ENCODE measurements around the gene RBL2. TPM values are rescaled to one million over a fixed set of nuclear protein-coding genes. Genes with fewer than 3 reads are reported as not detected.

Gene RBL2
- total RNA-seq, 1 donor from 2014 or later, result 60.5 TPM

DNA sequence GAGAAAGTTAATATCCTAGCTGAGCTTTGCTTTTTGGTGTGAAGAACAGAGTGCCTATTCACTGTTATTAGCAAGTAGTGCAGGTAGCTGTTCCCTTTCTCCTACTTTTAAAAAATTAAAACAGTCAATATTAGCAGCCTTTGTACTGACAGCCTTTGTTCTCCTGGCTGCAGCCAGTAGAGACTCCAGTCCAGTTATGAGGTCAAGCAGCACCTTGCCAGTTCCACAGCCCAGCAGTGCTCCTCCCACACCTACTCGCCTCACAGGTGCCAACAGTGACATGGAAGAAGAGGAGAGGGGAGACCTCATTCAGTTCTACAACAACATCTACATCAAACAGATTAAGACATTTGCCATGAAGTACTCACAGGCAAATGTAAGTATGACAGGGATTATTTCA is 46.1 kb downstream of the RBL2 start:
- H3K4me1 ChIP-seq (ENCODE audit: control insufficient read depth in 3 of 3, insufficient read depth in 3 of 3, low read length in 3 of 3), result no peaks in the 10 kb centered on the region
- H3K36me3 ChIP-seq (ENCODE audit: control insufficient read depth in 3 of 3, insufficient read depth in 3 of 3, low read length in 3 of 3), result peaks cover 19 to 42% (median 27%) of the 10 kb centered on the region in 3 donors
- H3K9me3 ChIP-seq (ENCODE audit: control insufficient read depth in 3 of 3, low read length in 3 of 3), result no peaks in the 10 kb centered on the region
- H3K9ac ChIP-seq (ENCODE audit: low read depth in 1 of 3, low read length in 3 of 3), result no peak overlapping the region
- H3K27ac ChIP-seq (ENCODE audit: low read depth, low read length), result no peak overlapping the region
- no peak overlapping the region for H3K4me3 ChIP-seq (ENCODE audit: low read length in 3 of 3)
- no peaks in the 10 kb centered on the region for H3K27me3 ChIP-seq (ENCODE audit: control insufficient read depth in 3 of 3, insufficient read depth in 3 of 3, low read length in 3 of 3)

DNA sequence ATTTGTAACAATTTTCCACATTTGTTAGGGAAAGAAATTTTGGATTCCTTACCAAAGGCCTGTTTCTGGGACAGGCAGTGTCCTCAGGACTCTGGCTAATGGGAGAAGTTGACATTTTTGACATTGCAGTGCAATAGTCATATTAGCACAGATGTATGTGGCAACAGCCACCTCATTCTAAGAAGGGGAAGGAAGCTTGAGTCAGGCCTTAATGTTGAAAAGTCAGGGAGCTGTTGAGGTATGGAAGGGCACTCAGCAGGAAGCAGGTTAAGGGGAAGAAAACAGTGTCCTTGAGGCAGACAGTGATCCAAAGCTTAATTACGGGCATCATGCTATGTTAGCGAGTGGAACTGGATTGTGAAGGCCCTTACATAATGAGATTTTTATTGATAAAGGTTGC is 47.9 kb downstream of the RBL2 start:
- H3K9ac ChIP-seq (ENCODE audit: low read depth in 1 of 3, low read length in 3 of 3), result no peak overlapping the region
- no peak overlapping the region for H3K27ac ChIP-seq (ENCODE audit: low read depth, low read length)
- H3K4me3 ChIP-seq (ENCODE audit: low read length in 3 of 3), result no peak overlapping the region
- peaks cover 26 to 49% (median 41%) of the 10 kb centered on the region in 3 donors for H3K36me3 ChIP-seq (ENCODE audit: control insufficient read depth in 3 of 3, insufficient read depth in 3 of 3, low read length in 3 of 3)
- no peaks in the 10 kb centered on the region for H3K4me1 ChIP-seq (ENCODE audit: control insufficient read depth in 3 of 3, insufficient read depth in 3 of 3, low read length in 3 of 3)
- no peaks in the 10 kb centered on the region for H3K27me3 ChIP-seq (ENCODE audit: control insufficient read depth in 3 of 3, insufficient read depth in 3 of 3, low read length in 3 of 3)
- H3K9me3 ChIP-seq (ENCODE audit: control insufficient read depth in 3 of 3, low read length in 3 of 3), result peaks cover 0 to 2% (median 0%) of the 10 kb centered on the region in 3 donors

DNA sequence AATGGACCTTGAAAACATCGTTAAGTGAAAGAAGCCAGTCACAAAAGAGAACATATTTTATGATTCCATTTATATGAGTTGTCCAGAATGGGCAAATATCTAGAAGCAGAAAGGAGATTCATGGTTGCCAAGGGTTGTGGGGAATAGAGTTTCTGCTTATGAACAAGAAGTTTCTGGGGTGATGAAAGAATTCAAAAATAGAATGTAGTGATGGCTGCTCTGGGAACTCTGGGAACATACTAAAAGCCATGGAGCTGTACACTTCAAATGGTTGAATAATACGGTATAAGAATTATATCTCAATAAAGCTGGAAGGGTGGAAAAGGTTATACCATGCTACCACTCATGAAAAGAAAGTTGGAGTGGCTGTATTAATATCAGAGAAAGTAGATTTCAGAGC is 50.3 kb downstream of the RBL2 start:
- Histone ChIP-seq H3K36me3 (ENCODE audit: control insufficient read depth in 3 of 3, insufficient read depth in 3 of 3, low read length in 3 of 3) (peaks cover 22 to 55% (median 48%) of the 10 kb centered on the region in 3 donors), H3K27ac (ENCODE audit: low read depth, low read length) (no peak overlapping the region)

DNA sequence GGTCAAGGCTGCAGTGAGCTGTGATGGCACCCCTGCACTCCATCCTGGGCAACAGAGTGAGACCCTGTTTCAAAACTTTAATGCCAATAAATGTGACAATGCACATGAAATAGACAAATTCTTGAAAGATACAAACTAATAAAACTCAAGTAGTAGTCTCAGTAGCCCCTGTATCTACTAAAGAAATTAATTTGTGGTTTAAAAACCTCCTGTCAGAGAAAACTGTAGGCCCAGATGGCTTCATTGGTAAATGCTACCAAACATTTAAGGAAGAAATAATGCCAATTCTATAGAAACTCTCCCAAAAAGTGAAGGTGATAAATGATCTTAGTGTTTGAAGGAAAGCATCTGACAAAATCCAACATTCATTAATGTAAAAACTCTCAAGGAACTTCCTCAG is 52.0 kb downstream of the RBL2 start:
- H3K27ac ChIP-seq (ENCODE audit: low read depth, low read length), result no peak overlapping the region
- H3K4me3 ChIP-seq (ENCODE audit: low read length in 3 of 3), result no peak overlapping the region
- H3K9me3 ChIP-seq (ENCODE audit: control insufficient read depth in 3 of 3, low read length in 3 of 3), result peaks cover 0 to 2% (median 0%) of the 10 kb centered on the region in 3 donors
- peaks cover 6 to 14% (median 9%) of the 10 kb centered on the region in 3 donors for H3K4me1 ChIP-seq (ENCODE audit: control insufficient read depth in 3 of 3, insufficient read depth in 3 of 3, low read length in 3 of 3)
- H3K27me3 ChIP-seq (ENCODE audit: control insufficient read depth in 3 of 3, insufficient read depth in 3 of 3, low read length in 3 of 3), result no peaks in the 10 kb centered on the region
- H3K9ac ChIP-seq (ENCODE audit: low read depth in 1 of 3, low read length in 3 of 3), result no peak overlapping the region
- peaks cover 14 to 44% (median 41%) of the 10 kb centered on the region in 3 donors for H3K36me3 ChIP-seq (ENCODE audit: control insufficient read depth in 3 of 3, insufficient read depth in 3 of 3, low read length in 3 of 3)

More for the DNA sequence above, 50.3 kb downstream of the RBL2 start:
- Histone ChIP-seq H3K4me3 (ENCODE audit: low read length in 3 of 3) (no peak overlapping the region), H3K27me3 (ENCODE audit: control insufficient read depth in 3 of 3, insufficient read depth in 3 of 3, low read length in 3 of 3) (no peaks in the 10 kb centered on the region), H3K9me3 (ENCODE audit: control insufficient read depth in 3 of 3, low read length in 3 of 3) (peaks cover 0 to 2% (median 0%) of the 10 kb centered on the region in 3 donors), H3K9ac (ENCODE audit: low read depth in 1 of 3, low read length in 3 of 3) (no peak overlapping the region), H3K4me1 (ENCODE audit: control insufficient read depth in 3 of 3, insufficient read depth in 3 of 3, low read length in 3 of 3) (peaks cover 0 to 8% (median 2%) of the 10 kb centered on the region in 3 donors)

DNA sequence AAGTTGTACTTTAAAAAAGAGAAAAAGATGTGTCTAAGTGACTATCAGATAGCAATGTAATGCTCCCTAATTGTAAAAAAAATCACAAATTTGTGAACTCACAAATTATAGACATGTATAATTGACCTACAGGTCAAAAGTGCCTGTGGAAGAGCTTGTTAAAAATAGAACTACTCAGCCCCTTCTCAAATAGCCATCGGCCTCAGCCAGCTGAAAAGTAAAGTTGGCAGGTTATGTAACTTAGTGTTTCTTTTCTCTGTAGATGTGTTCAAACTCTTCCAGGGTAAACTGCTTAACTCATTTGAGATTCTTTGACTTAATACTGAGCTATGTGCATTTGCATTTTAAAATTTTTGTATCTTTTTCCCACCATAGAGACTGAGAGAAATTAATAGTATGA is 55.5 kb downstream of the RBL2 start:
- Histone ChIP-seq H3K27ac (ENCODE audit: low read depth, low read length) (peak overlapping the region; percentile 61), H3K27me3 (ENCODE audit: control insufficient read depth in 3 of 3, insufficient read depth in 3 of 3, low read length in 3 of 3) (no peaks in the 10 kb centered on the region), H3K36me3 (ENCODE audit: control insufficient read depth in 3 of 3, insufficient read depth in 3 of 3, low read length in 3 of 3) (peaks cover 27 to 57% (median 51%) of the 10 kb centered on the region in 3 donors), H3K9ac (ENCODE audit: low read depth in 1 of 3, low read length in 3 of 3) (peak overlapping the region; percentile 35 to 71 (median 36)), H3K4me3 (ENCODE audit: low read length in 3 of 3) (peak overlapping the region in 1 of 3 donors; percentile 39), H3K9me3 (ENCODE audit: control insufficient read depth in 3 of 3, low read length in 3 of 3) (peaks cover 0 to 2% (median 0%) of the 10 kb centered on the region in 3 donors), H3K4me1 (ENCODE audit: control insufficient read depth in 3 of 3, insufficient read depth in 3 of 3, low read length in 3 of 3) (peaks cover 6 to 14% (median 9%) of the 10 kb centered on the region in 3 donors)

DNA sequence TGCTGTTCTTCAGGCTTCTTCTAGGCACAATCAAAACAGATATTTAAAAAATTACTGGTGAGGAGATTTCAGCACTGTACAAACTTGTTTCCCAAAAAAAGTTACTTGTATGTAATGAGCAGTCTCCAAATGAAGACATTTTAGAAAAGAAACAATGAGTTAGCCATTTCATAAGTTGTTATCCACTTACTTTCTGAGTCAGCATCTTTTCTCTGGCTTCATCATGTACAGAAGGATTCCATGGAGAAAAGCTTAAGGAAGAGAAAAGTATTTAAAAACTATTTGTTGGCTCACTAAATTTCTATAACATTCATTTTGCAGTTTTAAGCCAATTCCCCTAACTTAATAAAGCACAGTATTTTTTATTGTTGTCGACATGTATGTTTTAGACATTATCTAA is 58.2 kb downstream of the RBL2 start:
- H3K36me3 ChIP-seq (ENCODE audit: control insufficient read depth in 3 of 3, insufficient read depth in 3 of 3, low read length in 3 of 3), result peaks cover 37 to 66% (median 63%) of the 10 kb centered on the region in 3 donors
- H3K27me3 ChIP-seq (ENCODE audit: control insufficient read depth in 3 of 3, insufficient read depth in 3 of 3, low read length in 3 of 3), result no peaks in the 10 kb centered on the region
- no peak overlapping the region for H3K4me3 ChIP-seq (ENCODE audit: low read length in 3 of 3)
- peaks cover 6 to 14% (median 9%) of the 10 kb centered on the region in 3 donors for H3K4me1 ChIP-seq (ENCODE audit: control insufficient read depth in 3 of 3, insufficient read depth in 3 of 3, low read length in 3 of 3)
- no peak overlapping the region for H3K27ac ChIP-seq (ENCODE audit: low read depth, low read length)
- no peaks in the 10 kb centered on the region for H3K9me3 ChIP-seq (ENCODE audit: control insufficient read depth in 3 of 3, low read length in 3 of 3)
- H3K9ac ChIP-seq (ENCODE audit: low read depth in 1 of 3, low read length in 3 of 3), result peak overlapping the region in 1 of 3 donors; percentile 34

DNA sequence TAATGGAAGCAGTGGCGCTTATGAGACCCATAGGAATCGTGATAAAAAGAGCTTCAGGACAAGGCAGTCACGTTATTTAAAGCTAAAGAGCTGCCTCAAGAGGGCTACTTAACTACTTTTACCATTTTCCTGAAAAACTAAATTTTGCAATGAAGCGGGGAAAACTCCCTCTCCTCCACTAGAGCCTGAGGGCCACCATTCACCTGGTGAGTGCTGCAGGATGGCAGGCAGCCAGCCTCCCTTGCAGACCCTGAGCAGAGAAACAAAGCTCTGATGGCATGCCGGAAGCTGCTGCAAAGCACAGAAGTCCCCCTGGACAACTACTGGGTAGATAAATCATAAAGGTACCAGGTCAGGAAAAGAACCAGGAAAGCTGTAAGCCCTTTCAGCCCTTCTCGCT is 60.4 kb downstream of the RBL2 start:
- no peaks in the 10 kb centered on the region for H3K9me3 ChIP-seq (ENCODE audit: control insufficient read depth in 3 of 3, low read length in 3 of 3)
- H3K27me3 ChIP-seq (ENCODE audit: control insufficient read depth in 3 of 3, insufficient read depth in 3 of 3, low read length in 3 of 3), result no peaks in the 10 kb centered on the region
- H3K4me3 ChIP-seq (ENCODE audit: low read length in 3 of 3), result no peak overlapping the region
- H3K9ac ChIP-seq (ENCODE audit: low read depth in 1 of 3, low read length in 3 of 3), result no peak overlapping the region
- H3K4me1 ChIP-seq (ENCODE audit: control insufficient read depth in 3 of 3, insufficient read depth in 3 of 3, low read length in 3 of 3), result peaks cover 4 to 9% (median 5%) of the 10 kb centered on the region in 3 donors
- H3K27ac ChIP-seq (ENCODE audit: low read depth, low read length), result no peak overlapping the region
- peaks cover 41 to 67% (median 62%) of the 10 kb centered on the region in 3 donors for H3K36me3 ChIP-seq (ENCODE audit: control insufficient read depth in 3 of 3, insufficient read depth in 3 of 3, low read length in 3 of 3)

DNA sequence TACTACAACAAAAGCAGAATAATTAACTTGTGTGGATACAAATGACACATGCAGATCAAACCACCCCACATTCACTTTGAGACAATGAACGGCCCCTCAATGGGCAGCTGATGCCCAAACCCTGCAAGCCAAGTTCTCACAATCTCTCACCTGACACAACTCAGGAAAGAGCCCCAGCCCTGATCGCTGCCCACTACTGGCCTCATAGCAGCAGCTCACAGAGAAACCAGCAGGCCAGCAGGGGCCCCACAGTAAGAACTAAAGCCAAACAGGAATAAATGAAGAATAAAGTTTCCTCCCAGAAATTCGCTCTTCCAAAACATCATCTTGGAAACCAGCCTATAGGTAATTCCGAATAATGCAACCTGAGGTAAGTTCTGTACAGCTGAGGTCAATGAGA is 61.1 kb downstream of the RBL2 start:
- Histone ChIP-seq H3K27me3 (ENCODE audit: control insufficient read depth in 3 of 3, insufficient read depth in 3 of 3, low read length in 3 of 3) (no peaks in the 10 kb centered on the region), H3K9me3 (ENCODE audit: control insufficient read depth in 3 of 3, low read length in 3 of 3) (no peaks in the 10 kb centered on the region), H3K36me3 (ENCODE audit: control insufficient read depth in 3 of 3, insufficient read depth in 3 of 3, low read length in 3 of 3) (peaks cover 41 to 65% (median 62%) of the 10 kb centered on the region in 3 donors)

DNA sequence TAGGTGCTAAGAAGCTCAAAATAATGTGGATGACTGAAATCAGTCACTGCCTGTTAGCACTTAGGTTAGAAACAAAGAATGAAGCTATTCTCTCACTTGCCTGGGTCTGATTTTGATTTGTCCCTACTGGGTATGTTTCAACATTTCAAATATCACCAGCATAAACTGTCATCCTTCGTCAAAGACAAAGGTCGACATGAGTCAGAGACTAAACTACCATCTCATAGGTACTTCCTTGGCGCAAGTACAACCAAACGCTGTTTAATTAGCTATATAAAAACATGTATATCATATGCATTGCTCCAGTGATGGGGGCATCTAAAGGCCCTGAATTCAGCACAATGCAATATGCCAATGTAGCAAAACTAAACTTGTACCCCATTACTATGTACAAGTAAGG is 64.7 kb downstream of the RBL2 start:
- no peak overlapping the region for H3K27ac ChIP-seq (ENCODE audit: low read depth, low read length)
- peaks cover 17 to 21% (median 20%) of the 10 kb centered on the region in 3 donors for H3K4me1 ChIP-seq (ENCODE audit: control insufficient read depth in 3 of 3, insufficient read depth in 3 of 3, low read length in 3 of 3)
- peaks cover 30 to 43% (median 38%) of the 10 kb centered on the region in 3 donors for H3K36me3 ChIP-seq (ENCODE audit: control insufficient read depth in 3 of 3, insufficient read depth in 3 of 3, low read length in 3 of 3)
- no peak overlapping the region for H3K9ac ChIP-seq (ENCODE audit: low read depth in 1 of 3, low read length in 3 of 3)
- H3K27me3 ChIP-seq (ENCODE audit: control insufficient read depth in 3 of 3, insufficient read depth in 3 of 3, low read length in 3 of 3), result no peaks in the 10 kb centered on the region
- no peaks in the 10 kb centered on the region for H3K9me3 ChIP-seq (ENCODE audit: control insufficient read depth in 3 of 3, low read length in 3 of 3)
- no peak overlapping the region for H3K4me3 ChIP-seq (ENCODE audit: low read length in 3 of 3)

More for the DNA sequence above, 61.1 kb downstream of the RBL2 start:
- Histone ChIP-seq H3K4me3 (ENCODE audit: low read length in 3 of 3) (no peak overlapping the region), H3K4me1 (ENCODE audit: control insufficient read depth in 3 of 3, insufficient read depth in 3 of 3, low read length in 3 of 3) (peaks cover 2 to 7% (median 4%) of the 10 kb centered on the region in 3 donors), H3K27ac (ENCODE audit: low read depth, low read length) (no peak overlapping the region), H3K9ac (ENCODE audit: low read depth in 1 of 3, low read length in 3 of 3) (no peak overlapping the region)

DNA sequence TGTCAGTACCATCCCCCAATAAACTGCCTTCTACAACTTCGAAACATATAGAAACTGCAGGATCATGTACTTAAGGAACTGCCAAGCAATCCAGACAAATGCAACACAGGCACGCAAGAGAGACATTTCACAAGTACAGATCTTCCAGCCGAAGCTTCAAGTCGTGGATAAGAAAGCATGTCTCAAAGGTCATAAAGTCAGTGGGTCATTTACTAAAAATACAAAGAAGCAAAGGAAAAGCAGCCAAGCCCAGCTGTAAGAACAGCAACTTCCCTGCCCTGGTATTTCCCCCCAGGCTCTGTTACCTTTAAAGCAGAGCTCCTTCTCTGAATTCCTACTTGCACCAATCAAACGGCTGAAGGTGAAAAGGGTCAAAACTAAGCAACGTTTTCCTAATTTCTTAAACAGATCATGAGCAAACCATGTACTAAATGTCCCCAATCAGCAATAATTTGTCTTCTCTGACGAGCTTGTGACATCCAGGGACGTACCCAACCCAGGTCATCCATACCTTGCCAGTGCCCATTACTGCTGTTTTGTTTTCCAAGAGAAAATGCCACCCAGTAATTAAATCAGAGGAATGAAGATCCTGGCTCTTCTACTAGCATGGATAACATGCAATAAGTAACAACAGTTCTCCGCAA is 67.1 kb downstream of the RBL2 start:
- H3K9ac ChIP-seq (ENCODE audit: low read depth in 1 of 3, low read length in 3 of 3), result peak overlapping the region; percentile 83 to 88 (median 86)
- H3K4me3 ChIP-seq (ENCODE audit: low read length in 3 of 3), result peak overlapping the region; percentile 70 to 75 (median 74)
- peaks cover 29 to 35% (median 33%) of the 10 kb centered on the region in 3 donors for H3K4me1 ChIP-seq (ENCODE audit: control insufficient read depth in 3 of 3, insufficient read depth in 3 of 3, low read length in 3 of 3)
- peak overlapping the region; percentile 76 for H3K27ac ChIP-seq (ENCODE audit: low read depth, low read length)
- H3K36me3 ChIP-seq (ENCODE audit: control insufficient read depth in 3 of 3, insufficient read depth in 3 of 3, low read length in 3 of 3), result peaks cover 13 to 20% (median 16%) of the 10 kb centered on the region in 3 donors
- H3K27me3 ChIP-seq (ENCODE audit: control insufficient read depth in 3 of 3, insufficient read depth in 3 of 3, low read length in 3 of 3), result no peaks in the 10 kb centered on the region
- no peaks in the 10 kb centered on the region for H3K9me3 ChIP-seq (ENCODE audit: control insufficient read depth in 3 of 3, low read length in 3 of 3)

All from skeletal muscle tissue (tissue), 4 donors.